ENCODE data around the gene PCDHGB7.

GRCh38 chr5:141431286-141431685 is 13.8 kb downstream of the PCDHGB7 start:
- no peak for TF ChIP-seq CREB5 (CRISPR knock-in tag; IDR thresholded peaks at IDR 0.05; ENCODE audit: low read depth)
- TF ChIP-seq TCF4 (CRISPR knock-in tag; IDR thresholded peaks at IDR 0.05; ENCODE audit: borderline replicate concordance): no peak
